ENCODE measurements around the gene MRPL54. TPM values are rescaled to one million over a fixed set of nuclear protein-coding genes. Genes with fewer than 3 reads are reported as not detected.
"Not testable (repeated sequence)": the region's sequence is repeated elsewhere in the genome, so short reads cannot be mapped to it uniquely, and the experiment has no call there.

The MRPL54 gene
- total RNA-seq, 2 experiments from 2014 or later: 47.4 to 50.9 TPM

DNA sequence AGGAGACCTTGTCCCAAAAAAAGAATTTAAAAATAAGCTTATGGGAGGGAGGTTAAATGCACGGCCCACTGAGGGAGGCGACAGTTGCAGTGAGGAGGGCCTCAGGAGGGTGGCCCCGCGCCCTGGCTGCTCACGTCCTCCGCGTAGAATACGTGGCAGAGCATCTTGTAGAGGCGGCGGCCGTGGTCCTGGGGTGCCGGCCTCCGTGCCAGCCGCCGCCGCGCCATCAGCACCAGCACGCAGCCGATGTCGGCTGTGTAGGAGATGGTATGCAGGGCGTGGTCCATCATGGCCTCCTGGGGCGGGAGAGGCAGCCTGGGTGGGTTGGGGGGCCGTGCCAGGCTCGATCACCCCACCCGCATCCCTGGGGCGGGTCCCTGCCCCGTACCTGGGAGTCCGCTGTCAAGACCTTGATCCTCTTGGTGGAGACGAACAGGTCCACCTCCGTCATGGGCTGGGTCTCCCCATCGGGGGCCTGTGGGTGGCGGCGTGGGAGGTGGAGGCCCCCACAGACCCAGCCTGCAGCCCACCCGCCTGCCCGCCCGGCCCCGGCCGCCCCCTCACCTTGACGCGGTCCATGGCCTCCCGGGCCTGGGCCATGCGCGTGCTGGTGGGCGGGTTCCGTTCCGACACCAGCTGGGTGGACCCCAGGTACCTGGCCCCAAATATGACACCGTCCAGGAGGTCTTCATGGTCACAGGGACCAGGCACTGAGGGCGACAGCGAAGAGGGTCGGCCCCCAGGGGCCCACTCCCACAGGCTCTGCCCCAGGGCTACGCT is 8.7 kb upstream of the MRPL54 start:
- ATAC-seq: no peak
- H3K27me3 Mint-ChIP-seq: no peaks in the 10 kb centered on the region

DNA sequence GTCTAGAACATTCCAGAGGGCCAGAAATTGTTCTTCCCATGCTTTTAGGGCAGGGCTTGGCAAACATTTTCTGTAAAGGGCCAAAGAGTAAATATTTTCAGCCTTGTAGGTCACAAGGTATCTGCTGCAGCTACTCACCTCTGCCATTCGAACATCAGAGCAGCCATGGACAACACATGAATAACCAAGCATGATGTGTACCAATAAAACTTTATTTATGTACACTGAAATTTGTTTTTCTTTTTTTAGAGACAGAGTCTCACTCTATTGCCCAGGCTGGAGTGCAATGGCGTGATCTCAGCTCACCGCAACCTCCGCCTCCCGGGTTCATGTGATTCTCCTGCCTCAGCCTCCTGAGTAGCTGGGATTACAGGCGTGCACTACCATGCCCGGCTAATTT is 4.8 kb upstream of the MRPL54 start:
- Mint-ChIP-seq H3K4me1 (ENCODE audit: low read depth) (peaks cover 39% of the 10 kb centered on the region), H3K36me3 (ENCODE audit: low read depth) (peaks cover 22% of the 10 kb centered on the region)
- H3K27ac Mint-ChIP-seq; H3K4me3 Mint-ChIP-seq; DNase-seq; H3K27me3 Mint-ChIP-seq; intact Hi-C loops (cut with micrococcal nuclease); ATAC-seq; H3K9me3 Mint-ChIP-seq: not testable (repeated sequence)
- CTCF ChIA-PET: interaction anchor here (2.0 kb wide), 1 partner anchor 91 kb away, joined by 8 read pairs; no protein-coding TSS in a partner anchor
- POLR2A ChIA-PET: interaction anchor here (0.8 kb wide), 1 partner anchor 60 kb away, joined by 3 read pairs; no protein-coding TSS in a partner anchor

More for the DNA sequence above, 8.7 kb upstream of the MRPL54 start:
- POLR2A ChIA-PET: no interaction called here
- Mint-ChIP-seq H3K9me3 (peaks cover 2% of the 10 kb centered on the region), H3K4me3 (no peak overlapping the region), H3K27ac (no peak overlapping the region), H3K36me3 (ENCODE audit: low read depth) (peaks cover 31% of the 10 kb centered on the region), H3K4me1 (ENCODE audit: low read depth) (peaks cover 14% of the 10 kb centered on the region)
- CTCF ChIA-PET: no interaction called here
- TF ChIP-seq, protein P1, sequence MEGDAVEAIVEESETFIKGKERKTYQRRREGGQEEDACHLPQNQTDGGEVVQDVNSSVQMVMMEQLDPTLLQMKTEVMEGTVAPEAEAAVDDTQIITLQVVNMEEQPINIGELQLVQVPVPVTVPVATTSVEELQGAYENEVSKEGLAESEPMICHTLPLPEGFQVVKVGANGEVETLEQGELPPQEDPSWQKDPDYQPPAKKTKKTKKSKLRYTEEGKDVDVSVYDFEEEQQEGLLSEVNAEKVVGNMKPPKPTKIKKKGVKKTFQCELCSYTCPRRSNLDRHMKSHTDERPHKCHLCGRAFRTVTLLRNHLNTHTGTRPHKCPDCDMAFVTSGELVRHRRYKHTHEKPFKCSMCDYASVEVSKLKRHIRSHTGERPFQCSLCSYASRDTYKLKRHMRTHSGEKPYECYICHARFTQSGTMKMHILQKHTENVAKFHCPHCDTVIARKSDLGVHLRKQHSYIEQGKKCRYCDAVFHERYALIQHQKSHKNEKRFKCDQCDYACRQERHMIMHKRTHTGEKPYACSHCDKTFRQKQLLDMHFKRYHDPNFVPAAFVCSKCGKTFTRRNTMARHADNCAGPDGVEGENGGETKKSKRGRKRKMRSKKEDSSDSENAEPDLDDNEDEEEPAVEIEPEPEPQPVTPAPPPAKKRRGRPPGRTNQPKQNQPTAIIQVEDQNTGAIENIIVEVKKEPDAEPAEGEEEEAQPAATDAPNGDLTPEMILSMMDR (IDR thresholded peaks at IDR 0.05): no peak
- intact Hi-C loops (cut with micrococcal nuclease): no loop called here
- DNase-seq: no peak

DNA sequence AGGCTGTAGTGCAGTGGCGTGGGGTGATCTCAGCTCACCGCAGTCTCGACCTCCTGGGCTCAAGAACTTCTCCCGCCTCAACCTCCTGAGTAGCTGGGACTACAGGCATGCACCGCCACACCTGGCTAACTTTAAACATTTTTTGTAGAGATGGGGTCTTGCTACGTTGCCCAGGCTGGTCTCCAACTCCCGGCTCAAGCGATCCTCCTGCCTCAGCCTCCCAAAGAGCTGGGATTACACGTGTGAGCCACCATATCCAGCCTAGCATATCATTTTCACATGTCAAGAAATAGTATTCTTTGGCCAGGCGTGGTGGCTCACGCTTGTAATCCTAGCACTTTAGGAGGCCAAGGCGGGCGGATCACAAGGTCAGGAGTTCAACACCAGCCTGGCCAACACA is 4.2 kb upstream of the MRPL54 start:
- intact Hi-C loops (cut with micrococcal nuclease); H3K4me3 Mint-ChIP-seq; ATAC-seq; H3K9me3 Mint-ChIP-seq; H3K27me3 Mint-ChIP-seq; DNase-seq; H3K27ac Mint-ChIP-seq: not testable (repeated sequence)
- H3K36me3 Mint-ChIP-seq (ENCODE audit: low read depth): peaks cover 22% of the 10 kb centered on the region
- H3K4me1 Mint-ChIP-seq (ENCODE audit: low read depth): peaks cover 45% of the 10 kb centered on the region
- POLR2A ChIA-PET: interaction anchor here (0.8 kb wide), 1 partner anchor 60 kb away, joined by 3 read pairs; no protein-coding TSS in a partner anchor
- CTCF ChIA-PET: interaction anchor here (2.0 to 6.5 kb wide), 2 partner anchors 63 to 90 kb away, joined by 8 to 39 read pairs; no protein-coding TSS in a partner anchor

DNA sequence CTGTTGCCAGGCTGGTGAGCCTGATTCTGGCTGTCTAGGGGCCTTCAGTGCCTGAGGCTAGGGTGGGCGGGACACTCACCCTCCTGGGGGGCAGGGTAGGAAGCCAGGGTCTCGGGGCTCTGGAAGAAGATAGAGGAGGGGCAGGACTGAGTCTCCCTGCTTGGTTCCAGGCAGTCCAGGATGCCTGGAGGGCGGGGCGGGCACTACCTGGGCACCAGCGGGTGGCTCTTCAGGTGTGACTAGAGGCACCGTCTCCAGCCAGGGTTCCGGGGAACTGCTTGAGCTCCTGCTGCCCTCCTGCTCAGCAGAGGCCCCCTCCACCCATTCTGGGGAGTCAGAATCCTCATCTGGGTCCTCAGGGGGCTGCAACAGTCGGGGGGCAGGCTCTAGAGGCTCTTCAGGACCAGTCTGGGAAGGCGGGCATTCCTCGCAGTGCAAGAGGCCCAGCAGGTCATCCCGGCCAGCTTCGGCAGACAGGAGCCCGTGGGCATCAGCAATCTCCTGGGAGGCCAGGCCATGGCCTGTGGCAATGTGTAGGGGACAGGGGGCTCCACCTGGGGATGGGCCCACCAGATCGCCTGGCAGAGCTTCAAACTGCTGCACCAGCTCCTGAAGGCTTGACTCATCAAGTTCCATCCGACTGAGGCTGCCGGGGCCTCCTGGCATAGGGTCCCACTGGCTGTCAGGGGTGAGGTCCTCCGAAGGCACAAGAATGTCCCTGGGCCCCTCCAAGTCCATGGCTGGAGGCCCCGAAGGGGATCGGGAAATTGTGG is 2.8 kb upstream of the MRPL54 start:
- intact Hi-C loops (cut with micrococcal nuclease): loop anchor here (10.0 kb wide), 1 partner anchor 55 kb away; no protein-coding TSS in a partner anchor
- H3K4me3 Mint-ChIP-seq: peak overlapping the region; percentile 99
- DNase-seq (no peak), ATAC-seq (no peak)
- peaks cover 22% of the 10 kb centered on the region for H3K36me3 Mint-ChIP-seq (ENCODE audit: low read depth)
- no peaks in the 10 kb centered on the region for H3K27me3 Mint-ChIP-seq
- TF ChIP-seq, protein P1 (IDR thresholded peaks at IDR 0.05): no peak
- CTCF ChIA-PET: interaction anchor here (6.5 kb wide), 1 partner anchor 62 kb away, joined by 39 read pairs; no protein-coding TSS in a partner anchor
- H3K27ac Mint-ChIP-seq: peak overlapping the region; percentile 34
- POLR2A ChIA-PET: no interaction called here
- no peaks in the 10 kb centered on the region for H3K9me3 Mint-ChIP-seq
- H3K4me1 Mint-ChIP-seq (ENCODE audit: low read depth): peaks cover 45% of the 10 kb centered on the region

DNA sequence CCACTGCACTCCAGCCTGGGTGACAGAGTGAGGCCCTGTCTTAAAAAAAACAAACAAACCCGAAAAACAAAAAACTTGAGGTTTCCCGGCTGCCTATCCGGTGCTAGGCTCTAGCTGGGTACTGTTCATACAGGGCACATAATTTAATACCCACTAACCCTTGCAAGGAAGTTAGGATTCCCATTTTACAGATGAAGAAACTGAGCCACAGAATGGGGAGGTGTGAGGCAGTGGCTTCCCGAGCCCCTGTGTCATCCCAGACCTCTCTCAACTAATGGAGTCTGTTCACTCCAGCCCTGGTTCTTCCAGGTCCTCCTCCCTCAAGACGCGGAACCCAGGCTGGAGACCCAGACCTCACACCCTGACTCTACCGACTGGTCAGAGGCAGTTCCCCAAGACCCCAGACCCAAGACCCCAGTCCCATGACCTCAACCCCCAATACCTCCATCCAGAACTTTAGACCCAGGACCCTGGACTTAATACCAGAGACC is 1.6 kb upstream of the MRPL54 start:
- POLR2A ChIA-PET: interaction anchor here (2.3 kb wide), 1 partner anchor 224 kb away, joined by 10 read pairs; the partner anchor contains the start of gene EEF2
- TF ChIP-seq, protein P1 (IDR thresholded peaks at IDR 0.05): no peak
- intact Hi-C loops (cut with micrococcal nuclease): loop anchor here (10.0 kb wide), 1 partner anchor 54 kb away; no protein-coding TSS in a partner anchor

More for the DNA sequence above, 1.6 kb upstream of the MRPL54 start:
- no peaks in the 10 kb centered on the region for H3K27me3 Mint-ChIP-seq
- H3K4me1 Mint-ChIP-seq (ENCODE audit: low read depth): peaks cover 38% of the 10 kb centered on the region
- H3K9me3 Mint-ChIP-seq: no peaks in the 10 kb centered on the region
- DNase-seq (peak; percentile 32), ATAC-seq (no peak)
- H3K36me3 Mint-ChIP-seq (ENCODE audit: low read depth): peaks cover 18% of the 10 kb centered on the region
- CTCF ChIA-PET: interaction anchor here (0.7 to 6.5 kb wide), 6 partner anchors 28 to 236 kb away, joined by 3 to 39 read pairs (median 4); no protein-coding TSS in a partner anchor
- H3K4me3 Mint-ChIP-seq: peak overlapping the region; percentile 99
- peak overlapping the region; percentile 96 for H3K27ac Mint-ChIP-seq

Measured in activated CD8-positive, alpha-beta T cell treated with anti-CD3 and anti-CD28 coated beads for 36 hours (primary cell).